ENCODE data around the gene MAN1A2. TPM values are rescaled to one million over a fixed set of nuclear protein-coding genes. Genes with fewer than 3 reads are reported as not detected.
A peak's percentile ranks its signal among the peaks of the same experiment; 100 is the strongest.
"Not testable (repeated sequence)": the region's sequence is repeated elsewhere in the genome, so short reads cannot be mapped to it uniquely, and the experiment has no call there.

Gene MAN1A2
- total RNA-seq, 2 experiments from 2014 or later, result 18.3 to 22.5 TPM

DNA sequence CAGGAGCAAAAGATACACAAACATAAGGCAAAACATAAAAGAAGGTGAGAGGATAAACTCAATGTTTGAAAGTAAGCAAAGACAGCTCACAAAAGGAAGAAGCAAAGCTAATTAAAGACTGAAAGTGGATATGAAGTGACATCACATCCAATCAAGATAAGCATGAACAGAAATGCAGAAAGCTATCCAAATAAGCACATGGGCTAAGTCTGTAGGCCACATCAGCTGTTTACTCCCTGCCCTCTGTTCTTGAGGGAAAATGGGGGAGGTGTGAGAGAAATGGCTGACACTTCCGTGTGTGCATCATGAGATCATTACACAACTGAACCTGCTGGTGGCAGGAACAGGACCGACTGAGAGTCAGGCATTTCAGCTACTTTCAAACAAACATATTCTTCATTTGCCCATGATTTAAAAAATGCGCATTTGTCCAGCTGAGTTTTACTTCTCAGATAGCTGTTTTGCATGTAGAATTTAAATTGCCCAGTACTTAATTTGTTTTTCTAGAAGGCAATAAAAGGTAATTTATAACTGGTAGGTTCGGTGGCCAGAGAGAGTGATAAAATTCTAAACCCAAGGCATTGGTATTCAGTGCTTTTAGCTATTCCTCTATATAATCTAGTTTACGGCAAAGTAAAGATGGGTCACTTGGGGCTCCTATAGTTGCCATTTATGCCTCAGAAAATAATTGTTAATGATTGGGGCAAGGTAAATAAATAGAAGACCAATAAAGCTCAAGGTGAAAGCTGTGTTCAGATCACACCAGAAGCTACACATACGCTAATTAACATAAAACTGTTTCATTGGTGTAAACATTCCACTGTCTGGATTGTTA lies 27.2 kb upstream of the MAN1A2 start:
- ChIA-PET POLR2A (no interaction called here), CTCF (interaction anchor here (0.9 to 1.5 kb wide), 4 partner anchors 21 to 211 kb away, joined by 3 to 4 read pairs (median 4); no protein-coding TSS in a partner anchor)
- Mint-ChIP-seq H3K4me3 (no peak overlapping the region), H3K9me3 (no peaks in the 10 kb centered on the region), H3K27me3 (peaks cover 1% of the 10 kb centered on the region), H3K4me1 (ENCODE audit: low read depth) (peaks cover 11% of the 10 kb centered on the region), H3K36me3 (no peaks in the 10 kb centered on the region), H3K27ac (no peak overlapping the region)
- peak; percentile 33 for DNase-seq
- intact Hi-C loops (cut with micrococcal nuclease), result no loop called here

DNA sequence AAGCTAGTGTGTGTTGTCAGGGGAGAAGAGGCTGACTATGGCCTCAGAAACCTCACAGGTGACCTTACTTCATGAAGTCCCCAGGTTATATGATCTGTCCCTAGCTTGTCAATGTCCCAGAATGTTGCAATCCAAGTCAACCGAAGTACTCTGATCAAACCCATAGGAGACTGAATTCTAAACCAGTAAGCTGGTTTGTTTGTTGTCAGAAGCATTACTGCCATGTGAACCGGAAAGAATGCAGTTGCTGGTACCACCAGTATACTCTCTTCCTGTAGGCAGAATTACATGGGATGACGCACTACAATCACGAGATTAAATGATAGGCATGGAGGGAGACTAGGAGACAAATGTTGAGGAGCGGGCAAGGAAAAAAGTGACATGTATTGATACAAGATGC lies 26.1 kb upstream of the MAN1A2 start:
- no peak overlapping the region for H3K27ac Mint-ChIP-seq
- POLR2A ChIA-PET, result no interaction called here
- no peaks in the 10 kb centered on the region for H3K36me3 Mint-ChIP-seq
- intact Hi-C loops (cut with micrococcal nuclease), result no loop called here
- H3K9me3 Mint-ChIP-seq, result no peaks in the 10 kb centered on the region
- H3K4me1 Mint-ChIP-seq (ENCODE audit: low read depth), result peaks cover 15% of the 10 kb centered on the region
- CTCF ChIA-PET, result interaction anchor here (1.5 kb wide), 1 partner anchor 212 kb away, joined by 4 read pairs; no protein-coding TSS in a partner anchor
- H3K27me3 Mint-ChIP-seq, result peaks cover 1% of the 10 kb centered on the region
- H3K4me3 Mint-ChIP-seq, result no peak overlapping the region
- DNase-seq, result no peak

- intact Hi-C loops (cut with micrococcal nuclease), result loop anchor here (2.0 kb wide), 1 partner anchor 24 kb away; the partner anchor contains the start of gene MAN1A2
- POLR2A ChIA-PET, result no interaction called here
These were observed 24.9 kb upstream of the MAN1A2 start for GRCh38 chr1:117342397-117342796.

DNA sequence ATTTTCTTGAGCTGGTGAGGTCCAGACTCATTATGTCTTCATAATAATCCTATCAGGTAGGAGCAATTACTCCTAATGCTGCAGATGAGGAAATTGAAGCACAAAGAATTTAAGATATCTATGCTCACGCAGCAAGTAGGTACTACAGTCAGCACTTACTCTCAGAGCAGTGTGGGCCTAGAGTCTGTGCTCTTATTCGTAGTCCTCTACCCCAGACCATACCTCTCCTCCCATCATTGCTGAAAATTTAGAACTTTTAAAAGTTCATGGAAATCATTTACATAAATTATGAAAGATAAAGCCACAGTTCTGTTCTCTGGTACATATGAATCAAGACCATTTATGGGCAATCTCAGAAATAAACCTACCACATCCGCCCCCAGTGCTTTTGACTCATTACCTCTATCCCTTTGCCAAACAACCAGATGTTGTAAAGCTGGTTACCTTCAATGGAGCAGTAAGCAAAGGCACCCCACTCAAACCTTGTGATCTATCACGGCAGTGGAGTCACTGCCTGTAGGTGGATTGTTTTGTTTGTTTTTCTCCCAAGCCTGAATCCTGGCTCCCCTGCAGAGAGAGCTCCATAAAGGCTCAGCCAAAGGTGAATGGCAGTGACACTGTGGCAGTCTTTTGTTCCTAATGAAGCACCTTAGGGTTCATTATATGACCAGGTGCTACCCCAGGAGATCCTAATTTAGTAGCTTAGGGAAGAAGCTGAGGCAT lies 20.9 kb upstream of the MAN1A2 start:
- no peaks in the 10 kb centered on the region for H3K36me3 Mint-ChIP-seq
- DNase-seq, result peak; percentile 53
- CTCF ChIA-PET, result no interaction called here
- H3K4me1 Mint-ChIP-seq (ENCODE audit: low read depth), result peaks cover 18% of the 10 kb centered on the region
- POLR2A ChIA-PET, result no interaction called here
- H3K4me3 Mint-ChIP-seq, result no peak overlapping the region
- peaks cover 1% of the 10 kb centered on the region for H3K27me3 Mint-ChIP-seq
- intact Hi-C loops (cut with micrococcal nuclease), result no loop called here
- peak overlapping the region; percentile 50 for H3K27ac Mint-ChIP-seq
- H3K9me3 Mint-ChIP-seq, result no peaks in the 10 kb centered on the region

More at GRCh38 chr1:117342397-117342796, 24.9 kb upstream of the MAN1A2 start:
- CTCF ChIA-PET, result interaction anchor here (1.0 kb wide), 1 partner anchor 64 kb away, joined by 3 read pairs; no protein-coding TSS in a partner anchor
- Mint-ChIP-seq H3K9me3 (no peaks in the 10 kb centered on the region), H3K27me3 (peaks cover 1% of the 10 kb centered on the region), H3K4me1 (ENCODE audit: low read depth) (peaks cover 24% of the 10 kb centered on the region), H3K27ac (no peak overlapping the region), H3K4me3 (no peak overlapping the region), H3K36me3 (no peaks in the 10 kb centered on the region)
- no peak for DNase-seq

- Mint-ChIP-seq H3K9me3 (no peaks in the 10 kb centered on the region), H3K27ac (no peak overlapping the region), H3K36me3 (no peaks in the 10 kb centered on the region), H3K27me3 (peaks cover 1% of the 10 kb centered on the region), H3K4me1 (ENCODE audit: low read depth) (peaks cover 13% of the 10 kb centered on the region), H3K4me3 (no peak overlapping the region)
- DNase-seq, result no peak
- CTCF ChIA-PET, result no interaction called here
- POLR2A ChIA-PET, result no interaction called here
- intact Hi-C loops (cut with micrococcal nuclease), result no loop called here
These were observed 19.3 kb upstream of the MAN1A2 start for GRCh38 chr1:117347907-117348306.

- H3K27me3 Mint-ChIP-seq; H3K27ac Mint-ChIP-seq; intact Hi-C loops (cut with micrococcal nuclease); POLR2A ChIA-PET; H3K4me1 Mint-ChIP-seq (ENCODE audit: low read depth); CTCF ChIA-PET; H3K4me3 Mint-ChIP-seq; H3K9me3 Mint-ChIP-seq; DNase-seq; H3K36me3 Mint-ChIP-seq: not testable (repeated sequence)
These were observed 14.6 kb upstream of the MAN1A2 start for GRCh38 chr1:117352695-117353094.

GRCh38 chr1:117357833-117358603 lies 9.2 kb upstream of the MAN1A2 start:
- intact Hi-C loops (cut with micrococcal nuclease); CTCF ChIA-PET; H3K4me3 Mint-ChIP-seq; H3K27ac Mint-ChIP-seq; H3K9me3 Mint-ChIP-seq; H3K36me3 Mint-ChIP-seq; H3K27me3 Mint-ChIP-seq: not testable (repeated sequence)
- POLR2A ChIA-PET, result interaction anchor here (1.2 kb wide), 1 partner anchor 8 kb away, joined by 3 read pairs; no protein-coding TSS in a partner anchor
- peaks cover 25% of the 10 kb centered on the region for H3K4me1 Mint-ChIP-seq (ENCODE audit: low read depth)
- DNase-seq, result peak; percentile 21

DNA sequence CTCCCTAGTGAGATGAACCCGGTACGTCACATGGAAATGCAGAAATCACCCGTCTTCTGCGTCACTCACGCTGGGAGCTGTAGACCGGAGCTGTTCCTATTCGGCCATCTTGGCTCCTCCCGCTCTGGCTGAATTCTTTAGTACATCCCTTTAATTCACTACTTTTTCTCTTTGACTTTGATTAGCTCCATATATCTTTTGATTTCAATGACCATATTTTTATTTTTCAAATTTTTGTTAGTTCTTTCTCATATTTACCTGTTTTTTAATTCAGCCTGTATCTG lies 8.7 kb upstream of the MAN1A2 start:
- H3K36me3 Mint-ChIP-seq; H3K27ac Mint-ChIP-seq; intact Hi-C loops (cut with micrococcal nuclease); H3K27me3 Mint-ChIP-seq; H3K9me3 Mint-ChIP-seq; CTCF ChIA-PET; H3K4me3 Mint-ChIP-seq; DNase-seq: not testable (repeated sequence)
- POLR2A ChIA-PET, result interaction anchor here (1.2 kb wide), 1 partner anchor 8 kb away, joined by 3 read pairs; no protein-coding TSS in a partner anchor
- H3K4me1 Mint-ChIP-seq (ENCODE audit: low read depth), result peaks cover 28% of the 10 kb centered on the region

DNA sequence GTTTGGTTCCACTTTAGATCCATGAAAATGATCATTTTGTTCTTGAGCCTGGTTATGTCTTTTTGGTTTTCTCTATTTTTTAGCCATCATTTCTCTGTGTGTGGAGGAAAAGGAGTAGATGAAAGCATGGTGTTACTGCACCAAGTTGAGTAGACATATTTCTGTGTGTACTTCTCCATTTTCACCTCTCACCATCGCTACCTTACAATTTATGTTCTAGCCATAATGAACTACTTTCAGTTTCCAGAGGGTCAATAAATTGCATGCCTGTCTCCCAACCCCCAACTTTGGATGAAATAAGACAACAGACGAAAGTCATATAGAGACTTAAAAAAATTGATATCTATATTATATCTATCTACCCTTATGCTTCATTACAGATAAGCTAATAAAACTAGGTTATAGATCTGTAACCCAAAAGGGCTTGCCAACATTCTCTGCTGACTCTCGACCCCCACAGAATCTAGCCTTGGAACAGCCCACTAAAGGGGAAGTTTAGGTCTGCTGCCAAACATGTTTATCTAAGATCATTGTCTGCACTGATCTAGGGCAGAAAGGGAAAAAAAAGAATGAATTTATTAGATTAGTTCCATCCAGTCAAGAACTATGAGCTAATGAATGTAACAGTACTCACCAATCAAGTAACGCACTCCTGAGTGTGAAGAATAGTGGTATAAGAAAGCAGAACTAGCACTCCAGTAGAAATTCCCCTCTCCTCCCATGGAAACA lies 7.5 kb upstream of the MAN1A2 start:
- peaks cover 3% of the 10 kb centered on the region for H3K27me3 Mint-ChIP-seq
- H3K36me3 Mint-ChIP-seq, result no peaks in the 10 kb centered on the region
- H3K9me3 Mint-ChIP-seq, result peaks cover 2% of the 10 kb centered on the region
- H3K27ac Mint-ChIP-seq, result no peak overlapping the region
- H3K4me1 Mint-ChIP-seq (ENCODE audit: low read depth), result peaks cover 37% of the 10 kb centered on the region
- H3K4me3 Mint-ChIP-seq, result peak overlapping the region; percentile 13
- intact Hi-C loops (cut with micrococcal nuclease), result loop anchor here (2.0 to 10.0 kb wide), 7 partner anchors 235 to 985 kb away; partner anchors contain the start of genes ATP1A1, GDAP2, TRIM45 and WDR3
- POLR2A ChIA-PET, result interaction anchor here (1.2 kb wide), 1 partner anchor 9 kb away, joined by 3 read pairs; no protein-coding TSS in a partner anchor
- DNase-seq, result no peak
- CTCF ChIA-PET, result interaction anchor here (0.6 to 1.0 kb wide), 2 partner anchors 231 to 1241 kb away, joined by 3 to 6 read pairs; no protein-coding TSS in a partner anchor

GRCh38 chr1:117362986-117363385 lies 4.3 kb upstream of the MAN1A2 start:
- POLR2A ChIA-PET, result interaction anchor here (0.7 kb wide), 1 partner anchor 172 kb away, joined by 3 read pairs; no protein-coding TSS in a partner anchor
- peaks cover 5% of the 10 kb centered on the region for H3K36me3 Mint-ChIP-seq
- H3K4me1 Mint-ChIP-seq (ENCODE audit: low read depth), result peaks cover 43% of the 10 kb centered on the region
- no peak overlapping the region for H3K4me3 Mint-ChIP-seq
- no peak for DNase-seq
- peaks cover 3% of the 10 kb centered on the region for H3K27me3 Mint-ChIP-seq
- no peaks in the 10 kb centered on the region for H3K9me3 Mint-ChIP-seq
- intact Hi-C loops (cut with micrococcal nuclease), result loop anchor here (2.0 to 10.0 kb wide), 7 partner anchors 172 to 988 kb away; partner anchors contain the start of genes ATP1A1, GDAP2, TRIM45 and WDR3
- H3K27ac Mint-ChIP-seq, result no peak overlapping the region
- CTCF ChIA-PET, result interaction anchor here (1.4 kb wide), 1 partner anchor 19 kb away, joined by 5 read pairs; no protein-coding TSS in a partner anchor

DNA sequence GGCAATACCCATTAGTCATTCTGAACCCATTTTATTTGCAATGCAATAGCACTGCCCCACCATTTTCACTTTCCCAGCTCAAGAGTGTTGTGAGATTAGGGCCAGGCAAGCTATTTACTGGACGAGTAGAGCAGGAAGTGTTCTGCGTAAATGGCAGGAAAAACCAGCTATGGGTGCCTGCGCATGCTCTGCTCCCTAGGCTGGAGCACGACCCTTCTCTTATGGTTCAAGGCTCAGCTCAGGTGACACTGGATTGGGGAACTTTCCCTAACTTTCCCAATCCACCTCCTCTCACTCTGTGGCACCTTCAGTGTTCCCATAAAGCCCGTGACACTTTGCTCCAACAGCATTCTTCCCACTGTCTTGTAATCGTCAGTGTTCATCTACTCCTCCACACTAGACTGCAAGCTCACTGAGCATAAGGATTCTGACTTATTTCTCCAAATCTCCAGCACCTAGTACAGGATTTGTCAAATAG lies 3.6 kb upstream of the MAN1A2 start:
- intact Hi-C loops (cut with micrococcal nuclease), result loop anchor here (2.0 to 10.0 kb wide), 7 partner anchors 171 to 989 kb away; partner anchors contain the start of genes ATP1A1, GDAP2, TRIM45 and WDR3
- ChIA-PET CTCF (interaction anchor here (1.0 to 1.4 kb wide), 2 partner anchors 19 to 171 kb away, joined by 3 to 5 read pairs; no protein-coding TSS in a partner anchor), POLR2A (interaction anchor here (0.7 kb wide), 1 partner anchor 171 kb away, joined by 3 read pairs; no protein-coding TSS in a partner anchor)
- DNase-seq, result peak; percentile 43
- H3K4me1 Mint-ChIP-seq (ENCODE audit: low read depth), result peaks cover 41% of the 10 kb centered on the region
- no peaks in the 10 kb centered on the region for H3K9me3 Mint-ChIP-seq
- no peak overlapping the region for H3K4me3 Mint-ChIP-seq
- peak overlapping the region; percentile 28 for H3K27ac Mint-ChIP-seq
- peaks cover 3% of the 10 kb centered on the region for H3K27me3 Mint-ChIP-seq
- peaks cover 5% of the 10 kb centered on the region for H3K36me3 Mint-ChIP-seq

Measured in activated CD4-positive, alpha-beta memory T cell treated with anti-CD3 and anti-CD28 coated beads for 36 hours (primary cell).